Natural killer cell (primary cell): ENCODE data around the gene PRSS33. TPM values are rescaled to one million over a fixed set of nuclear protein-coding genes. Genes with fewer than 3 reads are reported as not detected.

ENCODE experiments used
- ATAC-seq, 3 donors: fragments of 150-1000 bp in 2 of 3; fragments of 200-7000 bp in 1 of 3; cut with Tn5 transposase; 1 replicate in 1 of 3; 2 replicates in 2 of 3; pipeline ENCODE4 v1.10.0; 2021; ENCODE audit warnings: mild to moderate bottlenecking in 2 of 3, moderate library complexity in 2 of 3
- DNase-seq, 2 donors: peaks; one replicate each; pipeline versions ENCODE4 v3.0.0 to v3.0.0-alpha.2; 2013 to 2021; ENCODE audit warnings: mixed read lengths in 1 of 2
- H3K27ac ChIP-seq: one replicate; pipeline ENCODE4 v1.5.1; 2013; ENCODE audit warnings: mild to moderate bottlenecking, low read length
- H3K27me3 ChIP-seq: one replicate; pipeline ENCODE4 v1.6.1; 2013; ENCODE audit warnings: low read length; ENCODE audit not compliant: control insufficient read depth, insufficient read depth
- H3K36me3 ChIP-seq: one replicate; pipeline ENCODE4 v1.6.1; 2013; ENCODE audit warnings: low read length; ENCODE audit not compliant: control insufficient read depth, insufficient read depth
- H3K4me1 ChIP-seq: one replicate; pipeline ENCODE4 v1.6.1; 2013; ENCODE audit warnings: low read length; ENCODE audit not compliant: control insufficient read depth, insufficient read depth
- H3K4me3 ChIP-seq: one replicate; pipeline ENCODE4 v1.5.1; 2013; ENCODE audit warnings: low read length
- H3K9me3 ChIP-seq: one replicate; pipeline ENCODE4 v1.6.1; 2013; ENCODE audit warnings: low read length; ENCODE audit not compliant: control insufficient read depth, insufficient read depth
- H3K27ac Mint-ChIP-seq, 2 donors: one replicate each; pipeline ENCODE4 v1.8.0; 2022; ENCODE audit warnings: mild to moderate bottlenecking in 2 of 2, mixed read lengths in 2 of 2, moderate library complexity in 1 of 2
- H3K27me3 Mint-ChIP-seq, 2 donors: one replicate each; pipeline ENCODE4 v1.8.0; 2022; ENCODE audit warnings: low read depth in 2 of 2, mixed read lengths in 2 of 2
- H3K36me3 Mint-ChIP-seq: one replicate; pipeline ENCODE4 v1.8.0; 2022; ENCODE audit warnings: mixed read lengths
- H3K4me1 Mint-ChIP-seq, 2 donors: one replicate each; pipeline ENCODE4 v1.8.0; 2022; ENCODE audit warnings: mixed read lengths in 2 of 2
- H3K4me3 Mint-ChIP-seq: one replicate; pipeline ENCODE4 v1.8.0; 2022; ENCODE audit warnings: mild to moderate bottlenecking, moderate library complexity, mixed read lengths
- H3K9me3 Mint-ChIP-seq, 2 donors: one replicate each; pipeline ENCODE4 v1.8.0; 2022; ENCODE audit warnings: mixed read lengths in 2 of 2
- WGBS: methylation state at CpG from one replicate; pipeline ENCODE4 v1.1.7; 2013; ENCODE audit warnings: missing lambda C conversion rate; ENCODE audit not compliant: insufficient coverage; 5-methylcytosine and 5-hydroxymethylcytosine counted together
- intact Hi-C: fragments of 100-400 bp; cut with micrococcal nuclease; formaldehyde crosslinking; loops from one replicate; pipeline ENCODE4 v1.14.2; 2022
- total RNA-seq, 4 donors: library from RNA; stranded (reverse); fragments of 120-200 nt in 1 of 4; gene quantifications; one replicate each; pipeline versions ENCODE4 v1.2.3 to v1.2.4, GENCODE V29; 2013 to 2022
- TF ChIP-seq, protein P1 (sequence below): fragments of 200-600 bp; IDR thresholded peaks from one replicate; pipeline ENCODE4 v1.8.0; 2022; ENCODE audit warnings: antibody characterized with exemption

The PRSS33 gene
- total RNA-seq, 3 donors from 2014 or later (not counting 1 experiment from before 2014, with no cell fraction given), result 0.20 to 0.63 (median 0.54) TPM

- no peaks in the 10 kb centered on the region for H3K27me3 ChIP-seq
- Mint-ChIP-seq H3K4me1 (peaks cover 48 to 56% of the 10 kb centered on the region in 2 donors), H3K36me3 (no peaks in the 10 kb centered on the region), H3K4me3 (peak within 1 kb of the TSS; percentile 95), H3K9me3 (no peaks in the 10 kb centered on the region), H3K27ac (peak within 1 kb of the TSS; percentile 97), H3K27me3 (no peaks in the 10 kb centered on the region)
- H3K27ac ChIP-seq, result peak within 1 kb of the TSS; percentile 97
- intact Hi-C loops, result loop anchor here (2.0 kb wide), 1 partner anchor 25 kb away; the partner anchor contains the start of gene ELOB
- H3K4me3 ChIP-seq, result peak within 1 kb of the TSS; percentile 88
- peaks cover 7% of the 10 kb centered on the region for H3K9me3 ChIP-seq
- peaks cover 7% of the 10 kb centered on the region for H3K36me3 ChIP-seq
- peaks cover 49% of the 10 kb centered on the region for H3K4me1 ChIP-seq
- TF ChIP-seq, protein P1, sequence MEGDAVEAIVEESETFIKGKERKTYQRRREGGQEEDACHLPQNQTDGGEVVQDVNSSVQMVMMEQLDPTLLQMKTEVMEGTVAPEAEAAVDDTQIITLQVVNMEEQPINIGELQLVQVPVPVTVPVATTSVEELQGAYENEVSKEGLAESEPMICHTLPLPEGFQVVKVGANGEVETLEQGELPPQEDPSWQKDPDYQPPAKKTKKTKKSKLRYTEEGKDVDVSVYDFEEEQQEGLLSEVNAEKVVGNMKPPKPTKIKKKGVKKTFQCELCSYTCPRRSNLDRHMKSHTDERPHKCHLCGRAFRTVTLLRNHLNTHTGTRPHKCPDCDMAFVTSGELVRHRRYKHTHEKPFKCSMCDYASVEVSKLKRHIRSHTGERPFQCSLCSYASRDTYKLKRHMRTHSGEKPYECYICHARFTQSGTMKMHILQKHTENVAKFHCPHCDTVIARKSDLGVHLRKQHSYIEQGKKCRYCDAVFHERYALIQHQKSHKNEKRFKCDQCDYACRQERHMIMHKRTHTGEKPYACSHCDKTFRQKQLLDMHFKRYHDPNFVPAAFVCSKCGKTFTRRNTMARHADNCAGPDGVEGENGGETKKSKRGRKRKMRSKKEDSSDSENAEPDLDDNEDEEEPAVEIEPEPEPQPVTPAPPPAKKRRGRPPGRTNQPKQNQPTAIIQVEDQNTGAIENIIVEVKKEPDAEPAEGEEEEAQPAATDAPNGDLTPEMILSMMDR, result no peak
- DNase-seq, result peak; percentile 95 to 97
- peak; percentile 83 to 92 (median 87) for ATAC-seq
- WGBS, result 3% methylated on average over 96 of the region's 99 CpGs
Observed at GRCh38 chr16:2752035-2752849, 35.1 kb downstream of the PRSS33 start, which contains the start of gene SRRM2. Gene SRRM2, plus strand, starts transcription at chr16:2752638. Its CDS starts 3,727 bp downstream, at chr16:2756365.

DNA sequence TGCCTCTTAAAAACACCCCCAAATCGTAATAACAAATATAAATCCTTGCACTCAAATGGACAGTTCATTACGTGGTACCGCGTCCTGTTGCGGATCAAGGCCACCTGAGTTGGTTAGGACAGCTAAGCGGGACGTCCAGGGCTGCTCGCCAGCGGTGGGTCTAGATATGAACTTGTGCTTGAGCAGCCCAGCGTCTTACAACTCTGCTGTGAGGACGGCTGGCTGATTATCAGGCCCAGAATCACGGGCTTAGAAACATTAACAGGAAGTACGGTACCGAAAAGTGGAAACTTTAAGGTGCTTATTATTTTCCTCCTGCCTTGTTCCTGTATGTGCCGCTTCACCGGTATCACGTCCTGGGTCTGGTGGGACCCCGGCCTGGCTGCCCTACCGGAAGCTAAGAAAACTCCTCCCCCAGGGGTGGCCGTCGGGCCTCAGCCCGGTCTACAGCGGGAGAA is 35.8 kb downstream of the PRSS33 start:
- Mint-ChIP-seq H3K27me3 (no peaks in the 10 kb centered on the region), H3K27ac (peak overlapping the region; percentile 97), H3K4me3 (peak overlapping the region; percentile 95), H3K36me3 (no peaks in the 10 kb centered on the region), H3K9me3 (no peaks in the 10 kb centered on the region), H3K4me1 (peaks cover 41 to 50% of the 10 kb centered on the region in 2 donors)
- 65% methylated on average over 23 of the region's 23 CpGs for WGBS
- TF ChIP-seq, protein P1, result no peak
- Histone ChIP-seq H3K9me3 (peaks cover 7% of the 10 kb centered on the region), H3K4me3 (peak overlapping the region; percentile 67), H3K36me3 (peaks cover 2% of the 10 kb centered on the region), H3K27me3 (no peaks in the 10 kb centered on the region), H3K4me1 (peaks cover 48% of the 10 kb centered on the region), H3K27ac (peak overlapping the region; percentile 97)
- intact Hi-C loops, result loop anchor here (2.0 kb wide), 1 partner anchor 25 kb away; the partner anchor contains the start of gene ELOB
- ATAC-seq (no peak), DNase-seq (no peak)

DNA sequence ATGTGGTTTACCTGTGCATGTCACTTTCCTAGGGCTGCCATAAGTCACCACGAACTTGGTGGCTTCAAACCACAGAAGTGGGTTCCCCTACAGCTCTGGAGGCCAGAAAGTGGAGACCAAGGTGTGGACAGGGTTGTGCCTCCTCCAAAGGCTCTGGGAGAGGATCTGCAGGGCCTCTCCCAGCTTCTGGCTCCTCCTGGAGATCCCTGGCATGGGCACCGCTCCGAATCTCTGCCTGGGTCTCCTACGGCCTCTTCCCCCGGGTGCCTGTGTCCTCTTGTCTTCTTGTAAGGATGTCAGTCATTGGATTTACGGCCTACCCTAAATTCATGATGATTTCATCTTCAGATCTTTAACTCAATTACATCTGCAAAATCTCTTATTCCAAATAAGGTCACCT is 37.4 kb downstream of the PRSS33 start:
- no peak for ATAC-seq
- WGBS, result 84% methylated on average over 6 of the region's 6 CpGs
- Mint-ChIP-seq H3K36me3 (no peaks in the 10 kb centered on the region), H3K4me1 (peaks cover 25 to 33% of the 10 kb centered on the region in 2 donors), H3K9me3 (no peaks in the 10 kb centered on the region), H3K27ac (peak overlapping the region in 1 of 2 donors; percentile 97), H3K4me3 (peak overlapping the region; percentile 66), H3K27me3 (peaks cover 0 to 2% of the 10 kb centered on the region in 2 donors)
- intact Hi-C loops, result no loop called here
- TF ChIP-seq, protein P1, result no peak
- H3K27me3 ChIP-seq, result no peaks in the 10 kb centered on the region
- H3K36me3 ChIP-seq, result no peaks in the 10 kb centered on the region
- H3K4me1 ChIP-seq, result peaks cover 36% of the 10 kb centered on the region
- no peak overlapping the region for H3K4me3 ChIP-seq
- DNase-seq, result no peak
- no peak overlapping the region for H3K27ac ChIP-seq
- H3K9me3 ChIP-seq, result peaks cover 7% of the 10 kb centered on the region
